Measurements from ENCODE around the gene RGS11. TPM values are rescaled to one million over a fixed set of nuclear protein-coding genes. Genes with fewer than 3 reads are reported as not detected.

Gene RGS11
- total RNA-seq, 1 experiment from 2014 or later, result 2.9 TPM

- Histone ChIP-seq H3K79me1 (ENCODE audit: insufficient read depth, low read depth, low read length, poor library complexity, severe bottlenecking) (no peaks in the 10 kb centered on the region), H2BK20ac (ENCODE audit: low read depth, low read length, poor library complexity, severe bottlenecking) (no peak overlapping the region), H2BK12ac (ENCODE audit: insufficient read length, low read depth, low read length) (no peak overlapping the region), H3K79me2 (ENCODE audit: insufficient read depth, low read length) (no peaks in the 10 kb centered on the region), H3K23ac (ENCODE audit: insufficient read length, low read depth, low read length) (no peak overlapping the region), H3K4ac (ENCODE audit: low read depth, low read length) (no peak overlapping the region), H4K20me1 (ENCODE audit: control insufficient read depth, insufficient read depth, insufficient read length) (no peaks in the 10 kb centered on the region), H4K5ac (ENCODE audit: insufficient read length, low read depth, low read length) (no peak overlapping the region), H3K27me3 (ENCODE audit: insufficient read depth, low read length) (no peaks in the 10 kb centered on the region), H2BK15ac (ENCODE audit: low read depth, low read length) (no peak overlapping the region), H2AK5ac (ENCODE audit: insufficient read length, low read length) (no peak overlapping the region), H2BK5ac (ENCODE audit: insufficient read length, low read length) (no peak overlapping the region), H4K8ac (replicated peaks; ENCODE audit: insufficient read length, low read depth, low read length) (no peak overlapping the region), H3T11ph (ENCODE audit: low read length) (no peak overlapping the region), H3K56ac (ENCODE audit: insufficient read length, low read depth, low read length) (no peak overlapping the region), H3K4me1 (ENCODE audit: insufficient read depth, low read length) (no peaks in the 10 kb centered on the region), H3K23me2 (ENCODE audit: insufficient read length, low read depth, low read length, poor library complexity, severe bottlenecking) (no peaks in the 10 kb centered on the region), H2BK120ac (ENCODE audit: low read depth, low read length, poor library complexity, severe bottlenecking) (no peak overlapping the region), H4K91ac (ENCODE audit: insufficient read length, low read depth, low read length) (no peak overlapping the region), H3K9ac (ENCODE audit: extremely low read depth, insufficient read length, low read length) (no peak overlapping the region), H2AFZ (ENCODE audit: low read length) (no peak overlapping the region), H3K9me3 (ENCODE audit: control insufficient read depth, low read depth, low read length) (no peaks in the 10 kb centered on the region), H3K4me2 (ENCODE audit: insufficient read depth, insufficient read length, low read length) (no peak overlapping the region), H3K14ac (ENCODE audit: insufficient read depth, low read length) (no peak overlapping the region), H3K18ac (ENCODE audit: insufficient read length, low read depth, low read length) (no peak overlapping the region), H3K27ac (ENCODE audit: insufficient read length, low read depth, low read length) (no peak overlapping the region)
- H3K4me1 Mint-ChIP-seq, result no peaks in the 10 kb centered on the region
- DNase-seq, result no peak
- peaks cover 8 to 12% of the 10 kb centered on the region in 2 experiments for H3K9me3 Mint-ChIP-seq
- no peaks in the 10 kb centered on the region for H3K27me3 Mint-ChIP-seq (ENCODE audit: low read depth)
- peaks cover 26 to 50% (median 48%) of the 10 kb centered on the region in 3 experiments for H3K36me3 Mint-ChIP-seq (ENCODE audit: insufficient read depth in 1 of 3, low read depth in 3 of 3)
- no peak for TF ChIP-seq CTCF (conservative IDR thresholded peaks at IDR 0.05)
- no CpG with 5 or more reads among the region's 25 CpGs for WGBS (ENCODE audit: extremely low coverage, insufficient read length, low lambda C conversion rate)
- no peak overlapping the region for H3K4me3 Mint-ChIP-seq
- H3K27ac Mint-ChIP-seq, result no peak overlapping the region
Observed at GRCh38 chr16:290015-290680, 14.4 kb upstream of the RGS11 start.
